Stomach (tissue), 9 donors: ENCODE data around the gene ITGB1BP2. TPM values are rescaled to one million over a fixed set of nuclear protein-coding genes. Genes with fewer than 3 reads are reported as not detected.
A peak's percentile ranks its signal among the peaks of the same experiment; 100 is the strongest.
"Not testable (repeated sequence)": the region's sequence is repeated elsewhere in the genome, so short reads cannot be mapped to it uniquely, and the experiment has no call there.

Source experiments
- DNase-seq, 2 donors: peaks; one replicate each; pipeline versions ENCODE4 v3.0.0 to v3.0.0-alpha.2; 2013 to 2019
- H3K27ac ChIP-seq, 5 donors: fragments of 200-600 bp in 4 of 5; sonication (generic) in 4 of 5; one replicate each; pipeline ENCODE4 v1.5.1; 2013 to 2019; ENCODE audit warnings: mild to moderate bottlenecking in 1 of 5, moderate library complexity in 1 of 5
- H3K27me3 ChIP-seq, 3 donors: fragments of 200-600 bp; sonication (generic); one replicate each; pipeline ENCODE4 v1.5.1; 2017 to 2019; ENCODE audit warnings: mixed run types in 1 of 3
- H3K36me3 ChIP-seq, 4 donors: fragments of 200-600 bp; sonication (generic); 1 replicate in 3 of 4; 2 replicates in 1 of 4; pipeline ENCODE4 v1.5.1; 2016 to 2019
- H3K4me1 ChIP-seq, 4 donors: fragments of 200-600 bp; sonication (generic); one replicate each; pipeline ENCODE4 v1.5.1; 2016 to 2019
- H3K4me3 ChIP-seq, 4 donors: fragments of 200-600 bp; sonication (generic) in 3 of 4; one replicate each; pipeline ENCODE4 v1.5.1; 2016 to 2019; ENCODE audit warnings: mild to moderate bottlenecking in 1 of 4
- H3K9me3 ChIP-seq, 4 donors: fragments of 200-600 bp; sonication (generic); one replicate each; pipeline ENCODE4 v1.5.1; 2016 to 2019
- CTCF ChIP-seq, 7 experiments: fragments of 450-650 bp in 4 of 7; fragments of 200-600 bp in 3 of 7; sonication (generic) in 3 of 7; IDR thresholded peaks; one replicate each; pipeline ENCODE4 v1.5.1; 2016 to 2019; ENCODE audit warnings: antibody characterized with exemption in 7 of 7, control low read depth in 2 of 7, mild to moderate bottlenecking in 1 of 7
- EP300 ChIP-seq: sonication (generic); formaldehyde crosslinking; IDR thresholded peaks from one replicate; pipeline ENCODE4 v1.6.1; 2017; ENCODE audit warnings: antibody characterized with exemption
- POLR2A ChIP-seq, 4 donors: fragments of 450-650 bp; IDR thresholded peaks; one replicate each; pipeline ENCODE4 v1.6.1; 2016; ENCODE audit warnings: antibody characterized with exemption in 4 of 4, control low read depth in 2 of 4, mild to moderate bottlenecking in 1 of 4, moderate library complexity in 1 of 4
- POLR2AphosphoS5 ChIP-seq, 3 donors: sonication (generic); formaldehyde crosslinking; IDR thresholded peaks; one replicate each; pipeline ENCODE4 v1.6.1; 2016; ENCODE audit warnings: antibody characterized with exemption in 3 of 3
- WGBS, 5 donors: extraction: QIAGEN DNeasy Blood & Tissue Kit in 3 of 5; methylation state at CpG; one replicate each; pipeline versions ENCODE4 v1.1.5 to v1.1.7; 2013 to 2018; 5-methylcytosine and 5-hydroxymethylcytosine counted together
- intact Hi-C: fragments of 100-400 bp; cut with DNase I; formaldehyde crosslinking; loops from one replicate; pipeline ENCODE4 v1.15.1; 2023; ENCODE audit warnings: low total_unique reads
- polyA plus RNA-seq, 3 donors: library from polyadenylated mRNA; stranded (reverse); fragments of 200-250 nt; gene quantifications; one replicate each; pipeline ENCODE4 v1.2.3, GENCODE V29; 2013
- total RNA-seq, 5 donors: library from RNA; depleted of rRNA; stranded (reverse); fragments of >200 nt; gene quantifications; one replicate each; pipeline versions ENCODE4 v1.1.0 to v1.2.3, GENCODE V29; 2014 to 2016
- donor health status: healthy with polysubstance abuse.
- donor health status: Bipolar disorder and iron deficiency.
- donor health status: healthy.

ITGB1BP2 gene
- total and polyA plus RNA-seq, 8 donors: 1.3 to 126 (median 6.2) TPM; not detected in 2

- Histone ChIP-seq H3K36me3 (no peaks in the 10 kb centered on the region), H3K9me3 (peaks cover 0 to 15% (median 9%) of the 10 kb centered on the region in 4 donors), H3K4me3 (no peak overlapping the region), H3K4me1 (no peaks in the 10 kb centered on the region), H3K27me3 (no peaks in the 10 kb centered on the region), H3K27ac (no peak overlapping the region)
- DNase-seq: peak in 1 of 2 donors; percentile 19
- WGBS, 5 donors: 53 to 100% (median 80%) methylated on average over 1 of the region's 1 CpG
- no peak for TF ChIP-seq POLR2AphosphoS5 (IDR thresholded peaks at IDR 0.05)
- TF ChIP-seq EP300: no peak
- TF ChIP-seq POLR2A (IDR thresholded peaks at IDR 0.05): no peak
- intact Hi-C loops: no loop called here
Measured at GRCh38 chrX:71321731-71322130, 20.2 kb downstream of the ITGB1BP2 start.

- 87 to 99% (median 94%) methylated on average over 8 to 11 of the region's 11 CpGs for WGBS, 5 donors
- H3K27ac ChIP-seq, intact Hi-C loops, DNase-seq, H3K4me3 ChIP-seq, H3K36me3 ChIP-seq, H3K27me3 ChIP-seq, H3K4me1 ChIP-seq: not testable (repeated sequence)
- H3K9me3 ChIP-seq: peaks cover 0 to 21% (median 12%) of the 10 kb centered on the region in 4 donors
Measured at GRCh38 chrX:71324452-71324851, 22.9 kb downstream of the ITGB1BP2 start.

- Histone ChIP-seq H3K27ac (no peak overlapping the region), H3K4me3 (no peak overlapping the region), H3K4me1 (no peaks in the 10 kb centered on the region), H3K9me3 (peaks cover 0 to 21% (median 12%) of the 10 kb centered on the region in 4 donors), H3K36me3 (no peaks in the 10 kb centered on the region), H3K27me3 (no peaks in the 10 kb centered on the region)
- intact Hi-C loops: no loop called here
- 87 to 98% (median 97%) methylated on average over 3 of the region's 3 CpGs for WGBS, 5 donors
- DNase-seq: no peak
- TF ChIP-seq CTCF (IDR thresholded peaks at IDR 0.05) (no peak), POLR2AphosphoS5 (IDR thresholded peaks at IDR 0.05) (no peak), EP300 (no peak), POLR2A (IDR thresholded peaks at IDR 0.05) (no peak)
Measured at GRCh38 chrX:71326394-71326793, 24.8 kb downstream of the ITGB1BP2 start.

- H3K9me3 ChIP-seq, DNase-seq, H3K27ac ChIP-seq, H3K27me3 ChIP-seq, H3K4me1 ChIP-seq, H3K36me3 ChIP-seq, H3K4me3 ChIP-seq, intact Hi-C loops: not testable (repeated sequence)
- WGBS, 5 donors: 35 to 75% (median 64%) methylated on average over 2 of the region's 5 CpGs
Measured at GRCh38 chrX:71349151-71349665, 47.7 kb downstream of the ITGB1BP2 start.

- intact Hi-C loops, H3K36me3 ChIP-seq, H3K4me3 ChIP-seq, DNase-seq, H3K9me3 ChIP-seq, H3K4me1 ChIP-seq, H3K27me3 ChIP-seq, H3K27ac ChIP-seq: not testable (repeated sequence)
- WGBS, 5 donors: 7 to 56% (median 28%) methylated on average over 1 to 2 of the region's 6 CpGs; no CpG with 5 or more reads in 1 of the 5 donors
Measured at GRCh38 chrX:71349867-71350266, 48.3 kb downstream of the ITGB1BP2 start.

GRCh38 chrX:71352439-71352838 is 50.9 kb downstream of the ITGB1BP2 start:
- 65 to 93% (median 84%) methylated on average over 4 to 5 of the region's 5 CpGs for WGBS, 5 donors
- intact Hi-C loops, H3K4me3 ChIP-seq, DNase-seq, H3K27me3 ChIP-seq, H3K4me1 ChIP-seq, H3K36me3 ChIP-seq, H3K9me3 ChIP-seq, H3K27ac ChIP-seq: not testable (repeated sequence)

Other genes with a start within 250 kb of the ITGB1BP2 start
- gene SNX12, start 233.4 kb upstream of the ITGB1BP2 start, total RNA-seq: 10 to 100 TPM; 16.5 to 51.0 (median 47.3) TPM
- gene SNX12, start 233.4 kb upstream of the ITGB1BP2 start, polyA plus RNA-seq: 10 to 100 TPM; 30.9 to 48.3 (median 47.2) TPM
- gene FOXO4, start 205.9 kb upstream of the ITGB1BP2 start, total RNA-seq: 10 to 100 TPM in 1 of 5 donors, 1 to 10 TPM in 4; 3.1 to 31.4 (median 8.1) TPM
- gene FOXO4, start 205.9 kb upstream of the ITGB1BP2 start, polyA plus RNA-seq: 10 to 100 TPM in 2 of 3 donors, 1 to 10 TPM in 1; 6.4 to 15.7 (median 12.1) TPM
- gene CXorf65, start 195.0 kb upstream of the ITGB1BP2 start, total RNA-seq: not detected
- gene CXorf65, start 195.0 kb upstream of the ITGB1BP2 start, polyA plus RNA-seq: under 1 TPM in 1 of 3 donors, not detected in 2; 0.43 TPM
- 10 to 100 TPM in 2 of 5 donors, 1 to 10 TPM in 2, under 1 TPM in 1; 0.89 to 11.2 (median 8.2) TPM for gene IL2RG, start 190.2 kb upstream of the ITGB1BP2 start, total RNA-seq
- gene IL2RG, start 190.2 kb upstream of the ITGB1BP2 start, polyA plus RNA-seq: 10 to 100 TPM in 1 of 3 donors, 1 to 10 TPM in 2; 6.7 to 10.4 (median 9.9) TPM
- 10 to 100 TPM; 20.7 to 53.3 (median 36.2) TPM for gene MED12, start 183.2 kb upstream of the ITGB1BP2 start, total RNA-seq
- 1 to 10 TPM; 6.2 to 9.5 (median 8.2) TPM for gene MED12, start 183.2 kb upstream of the ITGB1BP2 start, polyA plus RNA-seq
- gene NLGN3, start 156.9 kb upstream of the ITGB1BP2 start, total RNA-seq: 10 to 100 TPM in 1 of 5 donors, 1 to 10 TPM in 1, under 1 TPM in 1, not detected in 2; 0.92 to 10.7 (median 1.0) TPM
- under 1 TPM; 0.12 to 0.50 (median 0.31) TPM for gene NLGN3, start 156.9 kb upstream of the ITGB1BP2 start, polyA plus RNA-seq
- gene GJB1, start 78.5 kb upstream of the ITGB1BP2 start, total RNA-seq: 10 to 100 TPM in 1 of 5 donors, 1 to 10 TPM in 2, not detected in 2; 6.6 to 39.7 (median 8.1) TPM
- gene GJB1, start 78.5 kb upstream of the ITGB1BP2 start, polyA plus RNA-seq: 10 to 100 TPM in 1 of 3 donors, 1 to 10 TPM in 2; 6.6 to 18.4 (median 7.3) TPM
- 10 to 100 TPM in 4 of 5 donors, 1 to 10 TPM in 1; 4.9 to 53.6 (median 15.2) TPM for gene ZMYM3, start 47.6 kb upstream of the ITGB1BP2 start, total RNA-seq
- 1 to 10 TPM; 2.9 to 7.4 (median 4.2) TPM for gene ZMYM3, start 47.6 kb upstream of the ITGB1BP2 start, polyA plus RNA-seq
- gene NONO, start 18.1 kb upstream of the ITGB1BP2 start, total RNA-seq: 100 to 1,000 TPM; 123 to 332 (median 252) TPM
- 100 to 1,000 TPM; 104 to 139 (median 111) TPM for gene NONO, start 18.1 kb upstream of the ITGB1BP2 start, polyA plus RNA-seq
- 100 to 1,000 TPM in 1 of 5 donors, 10 to 100 TPM in 4; 30.9 to 118 (median 62.9) TPM for gene TAF1, start 64.6 kb downstream of the ITGB1BP2 start, total RNA-seq
- 10 to 100 TPM in 1 of 3 donors, 1 to 10 TPM in 2; 5.8 to 16.8 (median 6.6) TPM for gene TAF1, start 64.6 kb downstream of the ITGB1BP2 start, polyA plus RNA-seq
- 100 to 1,000 TPM in 4 of 5 donors, 10 to 100 TPM in 1; 53.9 to 303 (median 230) TPM for gene OGT, start 231.4 kb downstream of the ITGB1BP2 start, total RNA-seq
- 10 to 100 TPM in 2 of 3 donors, 1 to 10 TPM in 1; 9.6 to 63.9 (median 10.5) TPM for gene OGT, start 231.4 kb downstream of the ITGB1BP2 start, polyA plus RNA-seq